HepG2 (cell line): Measurements from ENCODE around the gene PLA2G4D. TPM values are rescaled to one million over a fixed set of nuclear protein-coding genes. Genes with fewer than 3 reads are reported as not detected.

Experiments used
- ATAC-seq: fragments of 200-7000 bp; cut with Tn5 transposase; 3 replicates; pipeline ENCODE4 v1.9.1; 2020; ENCODE audit warnings: mild to moderate bottlenecking, moderate library complexity
- BruUV-seq: library from RNA; stranded (reverse); fragments of 400-500 nt; replicated peaks from 2 replicates; lab custom pipeline; 2021; lab: Mats Ljungman, UMichigan
- CTCF ChIA-PET: fragments of 300-600 bp; formaldehyde crosslinking; extraction: SDS; loops from one replicate; lab custom pipeline; 2021; ENCODE audit warnings: low total read pairs, inconsistent platforms, low intra/inter-chr PET ratio; lab: Yijun Ruan, JAX
- POLR2A ChIA-PET: fragments of 350-600 bp; sonication (Branson Sonifier 250); formaldehyde crosslinking; loops from one replicate; lab custom pipeline; 2020; ENCODE audit warnings: antibody characterized with exemption, inconsistent platforms; lab: Yijun Ruan, JAX
- DNase-seq: peaks from one replicate; pipeline ENCODE4 v3.0.0-alpha.2; 2015; ENCODE audit warnings: low spot score
- FAIRE-seq: peaks from 3 replicates; lab custom pipeline; 2011; peaks lifted over from hg19 to GRCh38; lab: Jason Lieb, UNC
- H2AFZ ChIP-seq: one replicate; pipeline ENCODE4 v1.6.1; 2011; ENCODE audit warnings: low read length, inconsistent platforms
- H3K27ac ChIP-seq: fragments of 300-600 bp; 3 replicates; pipeline ENCODE4 v1.8.0; 2011; ENCODE audit warnings: mixed run types, mild to moderate bottlenecking, mixed read lengths, low read length, inconsistent platforms; ENCODE audit not compliant: insufficient read depth; ENCODE audit errors: extremely low read length
- H3K27me3 ChIP-seq, 2 experiments: fragments of 200-600 bp in 1 of 2; 2 replicates in 1 of 2; 3 replicates in 1 of 2; pipeline versions ENCODE4 v1.6.0 to v1.8.0; 2011; ENCODE audit warnings: low read length in 2 of 2, mild to moderate bottlenecking in 2 of 2, moderate library complexity in 2 of 2, inconsistent platforms in 1 of 2; ENCODE audit not compliant: insufficient read depth in 2 of 2, control insufficient read depth in 1 of 2
- H3K36me3 ChIP-seq, 2 experiments: fragments of 200-600 bp in 1 of 2; replicated peaks in 1 of 2; 2 replicates in 1 of 2; 3 replicates in 1 of 2; pipeline versions ENCODE4 v1.5.1 to v1.8.0; 2011; ENCODE audit warnings: low read length in 2 of 2, inconsistent platforms in 1 of 2; ENCODE audit not compliant: insufficient read depth in 2 of 2, control insufficient read depth in 1 of 2
- H3K4me1 ChIP-seq: 2 replicates; pipeline ENCODE4 v1.5.1; 2012; ENCODE audit warnings: low read length, inconsistent platforms; ENCODE audit not compliant: insufficient read depth
- H3K4me2 ChIP-seq: 2 replicates; pipeline ENCODE4 v1.6.0; 2011; ENCODE audit warnings: low read depth, low read length, inconsistent platforms
- H3K4me3 ChIP-seq, 3 experiments: fragments of 200-600 bp in 1 of 3; sonication (generic), shearing (Covaris generic) in 1 of 3; replicated peaks in 1 of 3; 2 replicates each; pipeline ENCODE4 v1.5.1; 2011 to 2016; ENCODE audit warnings: low read length in 3 of 3, inconsistent platforms in 2 of 3, low read depth in 2 of 3, mild to moderate bottlenecking in 2 of 3, control low read depth in 1 of 3, mixed read lengths in 1 of 3; ENCODE audit not compliant: insufficient read depth in 1 of 3
- H3K79me2 ChIP-seq: one replicate; pipeline ENCODE4 v1.6.1; 2011; ENCODE audit warnings: low read length, inconsistent platforms; ENCODE audit not compliant: insufficient read depth
- H3K9ac ChIP-seq: 2 replicates; pipeline ENCODE4 v1.6.0; 2011; ENCODE audit warnings: mild to moderate bottlenecking, low read depth, low read length, inconsistent platforms; ENCODE audit not compliant: insufficient read depth
- H3K9me3 ChIP-seq: 2 replicates; pipeline ENCODE4 v1.5.1; 2012; ENCODE audit warnings: mild to moderate bottlenecking, low read length
- H4K20me1 ChIP-seq: 2 replicates; pipeline ENCODE4 v1.6.0; 2011; ENCODE audit warnings: inconsistent platforms, mild to moderate bottlenecking, low read length, moderate library complexity; ENCODE audit not compliant: insufficient read depth
- ELF4 ChIP-seq: sonication (generic); formaldehyde crosslinking; IDR thresholded peaks from 2 replicates; pipeline ENCODE4 v1.5.0; 2020; ENCODE audit warnings: missing genetic modification reagents, mild to moderate bottlenecking, moderate library complexity, borderline replicate concordance
- HMG20B ChIP-seq: conservative IDR thresholded peaks from 2 replicates; pipeline ENCODE4 v1.6.1; 2016; ENCODE audit warnings: missing genetic modification reagents, missing compliant biosample characterization
- MIXL1 ChIP-seq: IDR thresholded peaks from 2 replicates; pipeline ENCODE4 v1.6.1; 2016
- MTERF4 ChIP-seq: sonication (generic); formaldehyde crosslinking; IDR thresholded peaks from 2 replicates; pipeline ENCODE4 v1.8.0; 2023; ENCODE audit warnings: mild to moderate bottlenecking, missing genetic modification reagents
- NFKBIZ ChIP-seq: IDR thresholded peaks from 2 replicates; pipeline ENCODE4 v1.6.1; 2018; ENCODE audit warnings: missing genetic modification reagents, missing compliant biosample characterization
- SRSF1 ChIP-seq: fragments of 200-400 bp; formaldehyde crosslinking; optimal IDR thresholded peaks from 2 replicates; pipeline ENCODE3; 2017; ENCODE audit warnings: mild to moderate bottlenecking, low read depth, low read length, moderate library complexity
- TFE3 ChIP-seq: IDR thresholded peaks from 2 replicates; pipeline ENCODE4 v1.6.1; 2016
- ZBTB8A ChIP-seq: sonication (generic); formaldehyde crosslinking; IDR thresholded peaks from 2 replicates; pipeline ENCODE4 v1.4.0; 2020; ENCODE audit warnings: mild to moderate bottlenecking, low read depth, missing genetic modification reagents, borderline replicate concordance
- ZNF253 ChIP-seq: sonication (generic); formaldehyde crosslinking; IDR thresholded peaks from 2 replicates; pipeline ENCODE4 v1.8.0; 2022; ENCODE audit warnings: mild to moderate bottlenecking, missing genetic modification reagents, borderline replicate concordance
- ZNF484 ChIP-seq: sonication (generic); formaldehyde crosslinking; IDR thresholded peaks from 2 replicates; pipeline ENCODE4 v1.5.1; 2020; ENCODE audit warnings: mild to moderate bottlenecking, low read depth, missing genetic modification reagents, borderline replicate concordance
- WGBS: methylation state at CpG from one replicate; pipeline ENCODE4 v1.1.6; 2017; ENCODE audit warnings: low lambda C conversion rate; 5-methylcytosine and 5-hydroxymethylcytosine counted together
- in situ Hi-C: cut with HindIII; loops from 2 replicates; pipeline ENCODE4 v1.10.0; 2017; ENCODE audit warnings: low pct_unique_long_range_greater_than_20kb; ENCODE audit not compliant: extremely low pct_ligation_motif_present
- intact Hi-C: fragments of 100-400 bp; cut with micrococcal nuclease; formaldehyde crosslinking; loops from one replicate; pipeline ENCODE4 v1.10.0; 2022; ENCODE audit not compliant: unreplicated experiment
- polyA plus RNA-seq, 8 experiments: library from polyadenylated mRNA; depleted of rRNA in 3 of 8; stranded (reverse) in 7 of 8; unstranded in 1 of 8; fragments of >200 nt; fragmentation: Illumina TruSeq in 4 of 8; extraction: Trizol in 4 of 8; gene quantifications; 2 replicates each; pipeline versions ENCODE4 v1.2.1 to v1.2.3, GENCODE V29; 2011 to 2016; ENCODE audit warnings: low read depth in 4 of 8, missing spikeins in 1 of 8, mixed read lengths in 1 of 8; ENCODE audit not compliant: insufficient read depth in 1 of 8
- total RNA-seq, 5 experiments: library from RNA; depleted of rRNA; stranded (reverse); fragments of >200 nt; fragmentation: Illumina TruSeq; extraction: Trizol; gene quantifications; 2 replicates each; pipeline ENCODE4 v1.2.3, GENCODE V29; 2016; ENCODE audit warnings: low read depth in 1 of 5
- TF ChIP-seq, protein P1 (sequence below): IDR thresholded peaks from 2 replicates; pipeline ENCODE4 v1.6.1; 2012; ENCODE audit warnings: inconsistent platforms

PLA2G4D gene
- total and polyA plus RNA-seq, 2 of the 13 experiments (the other 11 are each of a cell fraction or from before 2014, with no cell fraction given) = 0.04 to 0.21 TPM

- FAIRE-seq = no peak
- CTCF ChIA-PET = no interaction called here
- POLR2A ChIA-PET = no interaction called here
- no TSS peak for BruUV-seq
- no peaks in the 10 kb centered on the region for H3K9me3 ChIP-seq
- intact Hi-C loops = no loop called here
- H3K79me2 ChIP-seq = no peaks in the 10 kb centered on the region
- TF ChIP-seq TFE3 (CRISPR knock-in tag) (no peak), HMG20B (CRISPR knock-in tag) (no peak), ZNF253 (no peak), ELF4 (CRISPR knock-in tag) (no peak), ZNF484 (CRISPR knock-in tag) (no peak), SRSF1 (no peak), MTERF4 (CRISPR knock-in tag) (no peak), NFKBIZ (no peak), MIXL1 (no peak), ZBTB8A (no peak)
- TF ChIP-seq, protein P1, sequence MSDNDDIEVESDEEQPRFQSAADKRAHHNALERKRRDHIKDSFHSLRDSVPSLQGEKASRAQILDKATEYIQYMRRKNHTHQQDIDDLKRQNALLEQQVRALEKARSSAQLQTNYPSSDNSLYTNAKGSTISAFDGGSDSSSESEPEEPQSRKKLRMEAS = no peak
- TF ChIP-seq, all 625 proteins: peak for 0
- no peak for ATAC-seq
- Histone ChIP-seq H3K9ac (no peak overlapping the region), H3K27me3 (peaks cover 12 to 61% of the 10 kb centered on the region in 2 experiments; a peak in 4 of 5 replicates), H2AFZ (no peak overlapping the region), H3K36me3 (no peaks in the 10 kb centered on the region), H3K27ac (no peak overlapping the region), H3K4me2 (no peak overlapping the region), H3K4me3 (no peak overlapping the region), H4K20me1 (no peaks in the 10 kb centered on the region), H3K4me1 (peaks cover 56% of the 10 kb centered on the region)
- 14% methylated on average over 9 of the region's 11 CpGs for WGBS
- in situ Hi-C loops = no loop called here
- no peak for DNase-seq
Observed at GRCh38 chr15:42087926-42088800, 6.2 kb downstream of the PLA2G4D start.
